ENCODE results near the gene SCN9A.

Gene SCN9A

GRCh38 chr2:166179201-166179600 is 196.5 kb downstream of the SCN9A start:
- no peak for DNase-seq (ENCODE audit: low spot score)

GRCh38 chr2:166173263-166173662 is 202.5 kb downstream of the SCN9A start:
- no peak for DNase-seq (ENCODE audit: low spot score)

GRCh38 chr2:166171216-166171615 is 204.5 kb downstream of the SCN9A start:
- DNase-seq (ENCODE audit: low spot score), result no peak

DNA sequence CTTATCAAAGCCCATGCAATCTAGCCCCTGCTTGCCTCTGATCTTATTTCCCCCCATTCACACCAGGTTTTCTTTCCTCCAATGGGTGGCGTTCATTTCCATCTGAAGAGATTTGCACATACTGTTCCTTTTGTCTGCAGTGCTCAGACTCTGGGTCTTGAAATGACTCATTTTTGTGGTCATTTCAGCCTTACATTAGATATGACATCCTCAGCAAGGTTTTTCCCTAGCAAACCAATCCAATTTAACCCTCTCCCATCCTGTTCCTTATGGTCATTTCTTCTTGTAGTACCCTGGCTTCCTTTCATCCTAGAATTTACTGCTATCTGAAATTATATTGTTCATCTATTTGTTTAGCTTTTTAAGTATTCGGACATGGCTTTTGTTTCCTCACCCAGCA is 205.4 kb downstream of the SCN9A start:
- DNase-seq (ENCODE audit: low spot score), result no peak

DNA sequence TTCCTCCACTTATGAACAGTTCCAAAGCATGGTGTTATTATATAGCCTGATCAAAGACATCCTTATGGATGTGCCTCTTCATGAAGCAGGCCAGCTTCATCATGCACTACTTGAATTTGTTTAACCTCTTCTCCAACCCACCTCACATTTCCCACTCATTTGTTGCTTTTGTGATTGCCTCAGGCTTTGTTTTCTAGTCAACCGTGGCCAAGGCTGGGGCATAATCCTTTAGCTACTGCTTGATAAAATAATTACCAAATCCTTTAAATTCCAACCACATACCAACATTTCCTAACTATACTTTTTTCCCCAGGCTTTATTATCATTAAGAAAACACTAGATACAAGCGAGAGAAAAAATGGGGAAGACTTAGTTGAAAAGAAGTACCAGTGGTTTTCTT is 208.3 kb downstream of the SCN9A start:
- no peak for DNase-seq (ENCODE audit: low spot score)

- DNase-seq (ENCODE audit: low spot score), result no peak
Observed at GRCh38 chr2:166163775-166164174, 212.0 kb downstream of the SCN9A start.

DNA sequence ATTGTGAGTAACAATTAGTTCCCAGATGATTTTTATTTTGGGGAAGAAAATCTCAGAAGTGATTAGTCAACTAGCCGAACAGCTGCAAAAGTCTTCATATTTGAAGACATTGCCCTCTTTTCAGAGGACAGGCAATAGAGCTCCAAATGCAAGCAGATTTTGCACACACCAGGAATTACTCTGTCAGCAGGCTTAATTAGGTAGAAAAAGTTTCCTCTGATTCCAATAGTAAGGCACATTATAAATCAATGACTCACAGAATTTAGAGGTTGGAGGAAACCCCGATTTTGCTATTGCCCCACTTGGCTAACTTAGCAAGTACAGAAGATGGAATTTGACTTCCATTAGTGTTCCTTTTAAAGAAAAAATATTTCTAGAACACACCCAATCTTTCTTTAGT is 217.2 kb downstream of the SCN9A start:
- DNase-seq (ENCODE audit: low spot score), result no peak

DNA sequence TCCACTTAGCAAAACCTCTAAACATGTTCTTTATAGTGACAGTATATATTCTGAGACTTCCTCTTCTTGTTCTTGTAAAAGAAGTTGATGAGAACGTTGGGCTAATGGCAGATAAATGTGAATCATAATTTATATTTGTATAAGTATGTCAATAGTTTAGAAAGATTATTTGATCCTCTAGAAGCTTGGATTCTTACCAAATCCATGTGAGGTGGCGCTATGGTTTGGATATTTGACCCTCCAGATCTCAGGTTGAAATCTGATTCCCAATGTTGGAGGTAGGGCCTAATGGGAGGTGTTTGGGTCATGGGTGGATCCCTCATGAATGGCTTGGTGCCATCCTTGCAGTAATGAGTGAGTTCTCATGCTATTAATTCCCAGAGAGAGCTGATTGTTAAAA is 218.2 kb downstream of the SCN9A start:
- DNase-seq (ENCODE audit: low spot score), result no peak

DNA sequence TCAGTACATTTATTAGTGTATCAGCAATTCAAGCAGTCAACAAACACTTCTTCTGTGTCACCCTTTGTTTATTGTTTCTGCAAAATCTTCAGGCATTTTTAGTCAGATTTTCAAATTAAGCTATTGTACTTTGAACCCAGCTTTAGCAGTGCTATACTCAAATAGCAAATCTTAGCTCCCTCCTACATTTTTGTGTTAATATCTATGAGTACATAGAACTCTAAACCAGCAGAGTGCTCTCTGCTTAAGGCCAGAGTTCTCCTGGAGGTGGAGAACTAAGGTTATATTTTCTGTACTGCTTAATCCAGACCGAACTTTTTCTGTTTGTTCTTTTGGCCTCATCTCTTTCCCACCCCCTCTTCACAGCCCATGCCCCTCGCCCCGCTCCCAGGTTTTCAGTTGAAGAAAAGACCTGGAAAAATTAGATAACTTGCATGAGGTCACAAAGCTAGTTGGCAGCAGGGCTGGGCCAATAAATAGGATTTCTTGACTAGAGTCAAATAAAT is 218.7 kb downstream of the SCN9A start:
- DNase-seq (ENCODE audit: low spot score), result no peak

GRCh38 chr2:166155589-166155988 is 220.2 kb downstream of the SCN9A start:
- DNase-seq (ENCODE audit: low spot score), result no peak

DNA sequence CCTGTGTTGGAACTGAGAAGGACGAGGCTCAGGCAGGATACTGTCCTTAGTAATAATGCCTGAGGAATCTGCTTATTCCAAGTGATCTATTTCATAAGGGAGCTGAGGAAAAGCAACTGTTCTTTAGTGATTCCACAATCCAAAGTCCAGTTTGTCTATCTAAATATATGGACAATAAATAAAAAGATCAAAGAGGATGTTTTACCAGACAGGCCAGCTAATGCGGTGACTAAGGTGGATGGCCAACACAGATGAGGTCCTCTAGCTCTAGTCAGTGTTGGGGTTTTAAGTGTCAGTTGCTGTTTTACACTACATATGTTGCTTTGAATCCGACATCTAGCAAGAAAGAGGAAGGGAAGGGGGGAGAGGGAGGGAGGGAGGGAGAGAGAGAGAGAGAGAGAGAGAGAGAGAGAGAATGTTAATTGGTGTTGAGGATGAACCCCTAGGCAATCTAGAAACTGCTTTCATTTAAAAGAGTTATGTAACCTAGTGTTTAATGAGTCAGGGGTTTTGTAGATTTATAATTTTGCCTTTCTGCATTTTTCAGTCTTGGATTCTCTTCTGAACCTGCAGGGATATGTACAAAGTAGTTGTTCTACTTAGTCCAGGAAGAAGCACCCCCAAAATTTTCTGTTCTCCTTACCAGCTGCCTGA is 220.9 kb downstream of the SCN9A start:
- no peak for DNase-seq (ENCODE audit: low spot score)

GRCh38 chr2:166152064-166152463 is 223.7 kb downstream of the SCN9A start:
- no peak for DNase-seq (ENCODE audit: low spot score)

DNA sequence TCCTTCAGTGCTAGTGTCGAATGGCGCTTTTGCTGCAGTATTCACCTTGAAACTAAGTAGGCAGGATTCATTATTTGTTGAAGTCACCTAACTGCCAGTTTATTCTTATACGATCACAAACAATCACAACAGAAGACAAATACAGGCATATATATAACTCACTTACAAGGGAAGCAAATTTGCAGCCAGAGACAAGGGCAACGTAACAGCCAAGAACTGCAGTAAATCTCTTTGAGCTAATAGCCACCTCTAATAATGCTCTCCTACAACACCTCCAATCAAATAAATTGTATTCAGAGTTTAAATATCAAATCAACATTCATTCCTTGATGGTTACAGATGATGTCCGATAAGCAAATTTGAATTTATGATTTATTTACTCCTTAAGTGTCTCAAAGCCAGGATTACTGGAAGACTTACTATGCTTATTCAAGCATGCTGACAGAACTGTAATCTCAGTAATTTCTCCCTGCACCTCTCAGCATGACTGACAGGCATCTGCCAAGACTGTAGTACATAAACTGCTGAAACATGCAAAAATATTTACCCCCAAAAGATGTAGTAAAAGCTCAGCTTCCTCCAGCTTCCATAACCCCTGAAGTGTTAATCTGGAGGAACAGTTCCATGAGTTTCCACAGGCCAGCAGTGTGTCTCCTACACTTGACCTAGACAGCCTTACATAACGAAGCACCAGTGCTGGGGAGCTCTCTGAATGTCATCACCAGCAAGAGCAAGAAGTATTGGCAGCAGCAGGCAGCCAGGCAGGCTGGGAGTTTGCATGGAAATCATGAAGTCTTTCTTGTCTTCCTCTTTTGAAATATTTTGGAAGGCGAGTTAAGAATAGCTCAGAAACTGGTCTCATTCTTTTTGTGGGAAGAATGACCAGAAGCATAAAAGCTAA is 227.0 kb downstream of the SCN9A start:
- no peak for DNase-seq (ENCODE audit: low spot score)

GRCh38 chr2:166147883-166148282 is 227.9 kb downstream of the SCN9A start:
- DNase-seq (ENCODE audit: low spot score), result no peak

Data from D341Med (cell line).